ENCODE results near the gene NOS1. TPM values are rescaled to one million over a fixed set of nuclear protein-coding genes. Genes with fewer than 3 reads are reported as not detected.
"Not testable (repeated sequence)": the region's sequence is repeated elsewhere in the genome, so short reads cannot be mapped to it uniquely, and the experiment has no call there.

Gene NOS1
- total RNA-seq, 4 donors from 2014 or later: 6.6 to 15.4 (median 12.0) TPM

GRCh38 chr12:117403586-117404139, 42.2 kb upstream of the NOS1 start:
- no peak overlapping the region for H3K4me3 ChIP-seq
- H3K9me3 ChIP-seq: no peaks in the 10 kb centered on the region
- 100% methylated on average over 3 of the region's 3 CpGs for WGBS
- H3K27ac ChIP-seq: no peak overlapping the region
- H3K4me1 ChIP-seq: no peaks in the 10 kb centered on the region
- H3K27me3 ChIP-seq: peaks cover 8% of the 10 kb centered on the region
- no peaks in the 10 kb centered on the region for H3K36me3 ChIP-seq
- DNase-seq (ENCODE audit: low spot score in 2 of 2): no peak
- TF ChIP-seq EP300 (IDR thresholded peaks at IDR 0.05): no peak
- no peak for TF ChIP-seq POLR2AphosphoS5 (IDR thresholded peaks at IDR 0.05)
- no peak for TF ChIP-seq POLR2A (IDR thresholded peaks at IDR 0.05)

GRCh38 chr12:117402363-117402762, 40.9 kb upstream of the NOS1 start:
- no peak overlapping the region for H3K27ac ChIP-seq
- no peaks in the 10 kb centered on the region for H3K9me3 ChIP-seq
- H3K27me3 ChIP-seq: peaks cover 8% of the 10 kb centered on the region
- TF ChIP-seq POLR2AphosphoS5 (IDR thresholded peaks at IDR 0.05): no peak
- no peak for TF ChIP-seq EP300 (IDR thresholded peaks at IDR 0.05)
- TF ChIP-seq CTCF (IDR thresholded peaks at IDR 0.05): no peak
- TF ChIP-seq POLR2A (IDR thresholded peaks at IDR 0.05): no peak
- DNase-seq (ENCODE audit: low spot score in 2 of 2): no peak
- no peaks in the 10 kb centered on the region for H3K4me1 ChIP-seq
- 76% methylated on average over 4 of the region's 4 CpGs for WGBS
- no peaks in the 10 kb centered on the region for H3K36me3 ChIP-seq
- no peak overlapping the region for H3K4me3 ChIP-seq

- 22% methylated on average over 1 of the region's 2 CpGs for WGBS
- DNase-seq (ENCODE audit: low spot score in 2 of 2): no peak
- TF ChIP-seq CTCF (IDR thresholded peaks at IDR 0.05): no peak
- TF ChIP-seq EP300 (IDR thresholded peaks at IDR 0.05): no peak
- no peak for TF ChIP-seq POLR2AphosphoS5 (IDR thresholded peaks at IDR 0.05)
- TF ChIP-seq POLR2A (IDR thresholded peaks at IDR 0.05): no peak
- H3K9me3 ChIP-seq: no peaks in the 10 kb centered on the region
- no peaks in the 10 kb centered on the region for H3K4me1 ChIP-seq
- no peak overlapping the region for H3K4me3 ChIP-seq
- H3K27me3 ChIP-seq: peaks cover 6% of the 10 kb centered on the region
- H3K36me3 ChIP-seq: no peaks in the 10 kb centered on the region
- H3K27ac ChIP-seq: no peak overlapping the region
Measured at GRCh38 chr12:117400912-117401311, 39.5 kb upstream of the NOS1 start.

- H3K36me3 ChIP-seq; H3K9me3 ChIP-seq; H3K27ac ChIP-seq; DNase-seq (ENCODE audit: low spot score in 2 of 2); H3K4me1 ChIP-seq; H3K27me3 ChIP-seq; H3K4me3 ChIP-seq: not testable (repeated sequence)
Measured at GRCh38 chr12:117398482-117398881, 37.1 kb upstream of the NOS1 start.

GRCh38 chr12:117395766-117396165, 34.3 kb upstream of the NOS1 start:
- no peak overlapping the region for H3K27ac ChIP-seq
- H3K9me3 ChIP-seq: no peaks in the 10 kb centered on the region
- H3K27me3 ChIP-seq: peaks cover 4% of the 10 kb centered on the region
- no peak for DNase-seq (ENCODE audit: low spot score in 2 of 2)
- no peaks in the 10 kb centered on the region for H3K4me1 ChIP-seq
- H3K4me3 ChIP-seq: no peak overlapping the region
- no peaks in the 10 kb centered on the region for H3K36me3 ChIP-seq
- TF ChIP-seq EP300 (IDR thresholded peaks at IDR 0.05) (no peak), POLR2AphosphoS5 (IDR thresholded peaks at IDR 0.05) (no peak), CTCF (IDR thresholded peaks at IDR 0.05) (no peak), POLR2A (IDR thresholded peaks at IDR 0.05) (no peak)

- 75% methylated on average over 1 of the region's 1 CpG for WGBS
- no peaks in the 10 kb centered on the region for H3K4me1 ChIP-seq
- TF ChIP-seq POLR2A (IDR thresholded peaks at IDR 0.05): no peak
- no peak for TF ChIP-seq POLR2AphosphoS5 (IDR thresholded peaks at IDR 0.05)
- TF ChIP-seq EP300 (IDR thresholded peaks at IDR 0.05): no peak
- no peak for TF ChIP-seq CTCF (IDR thresholded peaks at IDR 0.05)
- H3K9me3 ChIP-seq: no peaks in the 10 kb centered on the region
- no peak overlapping the region for H3K4me3 ChIP-seq
- DNase-seq (ENCODE audit: low spot score in 2 of 2): no peak
- peaks cover 4% of the 10 kb centered on the region for H3K27me3 ChIP-seq
- no peak overlapping the region for H3K27ac ChIP-seq
- no peaks in the 10 kb centered on the region for H3K36me3 ChIP-seq
Measured at GRCh38 chr12:117394491-117394890, 33.1 kb upstream of the NOS1 start.

Measured in suprapubic skin (tissue), 4 donors.